Endothelial cell of umbilical vein (primary cell): ENCODE results near the gene KIF26B. TPM values are rescaled to one million over a fixed set of nuclear protein-coding genes. Genes with fewer than 3 reads are reported as not detected.

Source experiments
- BruUV-seq: library from RNA; stranded (reverse); fragments of 400-500 nt; replicated peaks from 2 replicates; lab custom pipeline; 2021; lab: Mats Ljungman, UMichigan
- CTCF ChIA-PET: fragments of 300-600, 350-600 bp; sonication (Branson Sonifier 250); formaldehyde crosslinking; loops from one replicate; lab custom pipeline; 2021; ENCODE audit warnings: antibody characterized with exemption, inconsistent platforms; lab: Charles Lee
- POLR2A ChIA-PET: fragments of 300-600, 350-600 bp; sonication (Branson Sonifier 250); formaldehyde crosslinking; loops from one replicate; lab custom pipeline; 2021; ENCODE audit warnings: antibody characterized with exemption, inconsistent platforms; lab: Charles Lee
- DNase-seq: peaks from one replicate; pipeline ENCODE4 v3.0.0-alpha.2; 2011; ENCODE audit warnings: low read depth, low spot score
- FAIRE-seq: peaks from 2 replicates; lab custom pipeline; 2011; peaks lifted over from hg19 to GRCh38; lab: Jason Lieb, UNC
- H2AFZ ChIP-seq: 2 replicates; pipeline ENCODE4 v1.6.0; 2012; ENCODE audit warnings: low read depth, low read length, control low read depth, inconsistent platforms
- H3K27ac ChIP-seq: 2 replicates; pipeline ENCODE4 v1.5.1; 2011; ENCODE audit warnings: low read depth, mild to moderate bottlenecking, control low read depth, low read length, moderate library complexity; ENCODE audit not compliant: insufficient read depth
- H3K27me3 ChIP-seq, 2 experiments: 2 replicates each; pipeline versions ENCODE4 v1.6.0 to v1.6.1; 2011; ENCODE audit warnings: low read length in 2 of 2, mixed read lengths in 1 of 2; ENCODE audit not compliant: control insufficient read depth in 2 of 2, insufficient read depth in 2 of 2
- H3K36me3 ChIP-seq, 2 experiments: 2 replicates in 1 of 2; 3 replicates in 1 of 2; pipeline ENCODE4 v1.5.1; 2011; ENCODE audit warnings: low read length in 2 of 2, mild to moderate bottlenecking in 1 of 2, moderate library complexity in 1 of 2; ENCODE audit not compliant: control insufficient read depth in 2 of 2, insufficient read depth in 2 of 2; ENCODE audit errors: extremely low read depth in 1 of 2
- H3K4me1 ChIP-seq: 3 replicates; pipeline ENCODE4 v1.5.1; 2011; ENCODE audit warnings: mild to moderate bottlenecking, low read length; ENCODE audit not compliant: control insufficient read depth, insufficient read depth; ENCODE audit errors: extremely low read depth
- H3K4me2 ChIP-seq: 2 replicates; pipeline ENCODE4 v1.6.1; 2011; ENCODE audit warnings: low read length, control low read depth, mixed read lengths; ENCODE audit not compliant: insufficient read depth
- H3K4me3 ChIP-seq, 3 experiments: fragments of 200-600 bp in 1 of 3; sonication (generic), shearing (Covaris generic) in 1 of 3; replicated peaks in 1 of 3; 2 replicates each; pipeline ENCODE4 v1.5.1; 2011 to 2016; ENCODE audit warnings: control low read depth in 3 of 3, low read length in 3 of 3, mild to moderate bottlenecking in 2 of 3, inconsistent platforms in 1 of 3, low read depth in 1 of 3, moderate library complexity in 1 of 3; ENCODE audit not compliant: insufficient read depth in 1 of 3
- H3K79me2 ChIP-seq: 2 replicates; pipeline ENCODE4 v1.6.0; 2012; ENCODE audit warnings: low read length, inconsistent platforms; ENCODE audit not compliant: control insufficient read depth, insufficient read depth
- H3K9ac ChIP-seq: replicated peaks from 2 replicates; pipeline ENCODE3; 2011; ENCODE audit warnings: low read length, control low read depth; ENCODE audit not compliant: insufficient read depth; ENCODE audit errors: extremely low read depth
- H3K9me1 ChIP-seq: replicated peaks from 3 replicates; pipeline ENCODE4 v1.6.0; 2011; ENCODE audit warnings: mild to moderate bottlenecking, low read length; ENCODE audit not compliant: control insufficient read depth, insufficient read depth; ENCODE audit errors: extremely low read depth
- H3K9me3 ChIP-seq: replicated peaks from 2 replicates; pipeline ENCODE4 v1.5.1; 2012; ENCODE audit warnings: low read length, inconsistent platforms; ENCODE audit not compliant: control insufficient read depth, insufficient read depth
- H4K20me1 ChIP-seq: replicated peaks from 2 replicates; pipeline ENCODE3; 2011; ENCODE audit warnings: mild to moderate bottlenecking, low read length; ENCODE audit not compliant: control insufficient read depth, insufficient read depth; ENCODE audit errors: extremely low read depth
- EZH2 ChIP-seq: IDR thresholded peaks from 2 replicates; pipeline ENCODE4 v1.6.1; 2012; ENCODE audit warnings: borderline replicate concordance, low read depth, mild to moderate bottlenecking, moderate library complexity, low read length, inconsistent platforms; ENCODE audit not compliant: severe bottlenecking
- JUN ChIP-seq: IDR thresholded peaks from 2 replicates; pipeline ENCODE4 v1.6.1; 2011; ENCODE audit warnings: borderline replicate concordance, low read depth; ENCODE audit not compliant: insufficient read length, insufficient read depth
- MYC ChIP-seq: IDR thresholded peaks from one replicate; pipeline ENCODE4 v1.6.1; 2011; ENCODE audit warnings: mild to moderate bottlenecking, low read depth, low read length
- POLR2A ChIP-seq: IDR thresholded peaks from 2 replicates; pipeline ENCODE4 v1.6.1; 2012; ENCODE audit warnings: low read depth, mild to moderate bottlenecking, control low read depth, low read length
- POLR2AphosphoS5 ChIP-seq: IDR thresholded peaks from 2 replicates; pipeline ENCODE4 v1.6.1; 2012; ENCODE audit warnings: low read depth, mild to moderate bottlenecking, control low read depth, low read length, moderate library complexity; ENCODE audit not compliant: insufficient read depth
- dilution Hi-C: fragments of 300-500 bp; cut with MboI; formaldehyde crosslinking; loops from one replicate; pipeline ENCODE4 v1.15.0; 2019; ENCODE audit warnings: low sequenced_read_pairs; ENCODE audit not compliant: extremely low pct_ligation_motif_present
- intact Hi-C: fragments of 100-400 bp; cut with micrococcal nuclease; formaldehyde crosslinking; loops from one replicate; pipeline ENCODE4 v1.10.0; 2022
- polyA plus RNA-seq, 4 experiments: library from polyadenylated mRNA; depleted of rRNA in 3 of 4; stranded (reverse) in 3 of 4; unstranded in 1 of 4; fragments of >200 nt; gene quantifications; 2 replicates each; pipeline versions ENCODE4 v1.2.1 to v1.2.3, GENCODE V29; 2011 to 2012; ENCODE audit warnings: missing spikeins in 1 of 4
- total RNA-seq: library from RNA; stranded (reverse); gene quantifications from 2 replicates; pipeline ENCODE4 v1.2.3, GENCODE V29; 2021

Gene KIF26B
- total and polyA plus RNA-seq, 2 donors (not counting 3 experiments of a cell fraction or from before 2014, with no cell fraction given) = 0.04 to 0.49 TPM

- H3K9me3 ChIP-seq = no peaks in the 10 kb centered on the region
- H3K9ac ChIP-seq = no peak overlapping the region
- no peaks in the 10 kb centered on the region for H4K20me1 ChIP-seq
- intact Hi-C loops = no loop called here
- no peak for DNase-seq
- no peak overlapping the region for H3K4me2 ChIP-seq
- POLR2A ChIA-PET = interaction anchor here (0.7 kb wide), 1 partner anchor 15 kb away, joined by 3 read pairs; no protein-coding TSS in a partner anchor
- H3K9me1 ChIP-seq = no peaks in the 10 kb centered on the region
- H3K36me3 ChIP-seq = no peaks in the 10 kb centered on the region
- no peak overlapping the region for H3K4me3 ChIP-seq
- CTCF ChIA-PET = no interaction called here
- TF ChIP-seq EZH2 = no peak
- no peak for TF ChIP-seq MYC
- no peak for TF ChIP-seq POLR2AphosphoS5
- no peaks in the 10 kb centered on the region for H3K4me1 ChIP-seq
- no peak overlapping the region for H2AFZ ChIP-seq
- no TSS peak for BruUV-seq
- dilution Hi-C loops = no loop called here
- H3K79me2 ChIP-seq = no peaks in the 10 kb centered on the region
- no peak for FAIRE-seq
- H3K27me3 ChIP-seq = no peaks in the 10 kb centered on the region
- H3K27ac ChIP-seq = no peak overlapping the region
These were observed 10.9 kb upstream of the KIF26B start for GRCh38 chr1:245143849-245144248.

GRCh38 chr1:245148069-245148468 lies 6.7 kb upstream of the KIF26B start:
- peaks cover 1 to 13% of the 10 kb centered on the region in 2 experiments for H3K27me3 ChIP-seq
- no peak overlapping the region for H3K4me2 ChIP-seq
- FAIRE-seq = no peak
- H4K20me1 ChIP-seq = no peaks in the 10 kb centered on the region
- no peak overlapping the region for H3K27ac ChIP-seq
- no peak for TF ChIP-seq POLR2A
- no peak for TF ChIP-seq POLR2AphosphoS5
- TF ChIP-seq JUN = no peak
- no peak for TF ChIP-seq MYC
- no peaks in the 10 kb centered on the region for H3K9me1 ChIP-seq
- H3K4me3 ChIP-seq = no peak overlapping the region
- peaks cover under 1% of the 10 kb centered on the region for H3K4me1 ChIP-seq
- dilution Hi-C loops = no loop called here
- no TSS peak for BruUV-seq
- no peaks in the 10 kb centered on the region for H3K9me3 ChIP-seq
- H3K79me2 ChIP-seq = no peaks in the 10 kb centered on the region
- no peak overlapping the region for H3K9ac ChIP-seq
- no peak for DNase-seq
- intact Hi-C loops = no loop called here
- no peaks in the 10 kb centered on the region for H3K36me3 ChIP-seq
- POLR2A ChIA-PET = no interaction called here
- CTCF ChIA-PET = interaction anchor here (1.4 kb wide), 1 partner anchor 62 kb away, joined by 3 read pairs; no protein-coding TSS in a partner anchor
- H2AFZ ChIP-seq = no peak overlapping the region
